ENCODE measurements around the gene DCAF15.

Gene DCAF15

DNA sequence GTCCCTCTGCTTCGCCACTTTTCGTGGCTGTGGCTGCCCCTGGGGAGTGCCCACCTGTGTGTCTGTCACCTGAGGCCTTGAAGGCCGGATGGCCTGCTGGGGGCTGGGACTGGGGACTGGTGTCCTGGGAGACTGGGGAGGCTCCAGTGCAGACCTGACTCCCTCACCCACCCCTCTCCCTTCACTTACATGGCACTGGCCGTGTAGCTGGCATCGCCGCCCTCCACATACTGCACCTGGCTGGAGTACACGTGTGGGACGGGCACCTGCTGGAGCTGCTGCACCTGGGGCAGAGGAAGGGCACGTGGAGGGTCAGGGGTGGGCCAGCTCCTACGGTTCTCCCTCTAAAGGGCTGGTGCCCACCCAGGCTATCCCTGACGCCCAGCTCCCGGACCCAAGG, 25.5 kb downstream of the DCAF15 start:
- H3K27ac Mint-ChIP-seq: no peak overlapping the region
- DNase-seq: no peak
- H3K27me3 Mint-ChIP-seq (ENCODE audit: low read depth, poor library complexity): no peaks in the 10 kb centered on the region
- peak overlapping the region; percentile 60 for H3K4me3 Mint-ChIP-seq
- H3K4me1 Mint-ChIP-seq: peaks cover 37% of the 10 kb centered on the region
- H3K36me3 Mint-ChIP-seq (ENCODE audit: low read depth): peaks cover 26% of the 10 kb centered on the region
- TF ChIP-seq, protein P1, sequence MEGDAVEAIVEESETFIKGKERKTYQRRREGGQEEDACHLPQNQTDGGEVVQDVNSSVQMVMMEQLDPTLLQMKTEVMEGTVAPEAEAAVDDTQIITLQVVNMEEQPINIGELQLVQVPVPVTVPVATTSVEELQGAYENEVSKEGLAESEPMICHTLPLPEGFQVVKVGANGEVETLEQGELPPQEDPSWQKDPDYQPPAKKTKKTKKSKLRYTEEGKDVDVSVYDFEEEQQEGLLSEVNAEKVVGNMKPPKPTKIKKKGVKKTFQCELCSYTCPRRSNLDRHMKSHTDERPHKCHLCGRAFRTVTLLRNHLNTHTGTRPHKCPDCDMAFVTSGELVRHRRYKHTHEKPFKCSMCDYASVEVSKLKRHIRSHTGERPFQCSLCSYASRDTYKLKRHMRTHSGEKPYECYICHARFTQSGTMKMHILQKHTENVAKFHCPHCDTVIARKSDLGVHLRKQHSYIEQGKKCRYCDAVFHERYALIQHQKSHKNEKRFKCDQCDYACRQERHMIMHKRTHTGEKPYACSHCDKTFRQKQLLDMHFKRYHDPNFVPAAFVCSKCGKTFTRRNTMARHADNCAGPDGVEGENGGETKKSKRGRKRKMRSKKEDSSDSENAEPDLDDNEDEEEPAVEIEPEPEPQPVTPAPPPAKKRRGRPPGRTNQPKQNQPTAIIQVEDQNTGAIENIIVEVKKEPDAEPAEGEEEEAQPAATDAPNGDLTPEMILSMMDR (IDR thresholded peaks at IDR 0.05): no peak
- H3K9me3 Mint-ChIP-seq: no peaks in the 10 kb centered on the region

DNA sequence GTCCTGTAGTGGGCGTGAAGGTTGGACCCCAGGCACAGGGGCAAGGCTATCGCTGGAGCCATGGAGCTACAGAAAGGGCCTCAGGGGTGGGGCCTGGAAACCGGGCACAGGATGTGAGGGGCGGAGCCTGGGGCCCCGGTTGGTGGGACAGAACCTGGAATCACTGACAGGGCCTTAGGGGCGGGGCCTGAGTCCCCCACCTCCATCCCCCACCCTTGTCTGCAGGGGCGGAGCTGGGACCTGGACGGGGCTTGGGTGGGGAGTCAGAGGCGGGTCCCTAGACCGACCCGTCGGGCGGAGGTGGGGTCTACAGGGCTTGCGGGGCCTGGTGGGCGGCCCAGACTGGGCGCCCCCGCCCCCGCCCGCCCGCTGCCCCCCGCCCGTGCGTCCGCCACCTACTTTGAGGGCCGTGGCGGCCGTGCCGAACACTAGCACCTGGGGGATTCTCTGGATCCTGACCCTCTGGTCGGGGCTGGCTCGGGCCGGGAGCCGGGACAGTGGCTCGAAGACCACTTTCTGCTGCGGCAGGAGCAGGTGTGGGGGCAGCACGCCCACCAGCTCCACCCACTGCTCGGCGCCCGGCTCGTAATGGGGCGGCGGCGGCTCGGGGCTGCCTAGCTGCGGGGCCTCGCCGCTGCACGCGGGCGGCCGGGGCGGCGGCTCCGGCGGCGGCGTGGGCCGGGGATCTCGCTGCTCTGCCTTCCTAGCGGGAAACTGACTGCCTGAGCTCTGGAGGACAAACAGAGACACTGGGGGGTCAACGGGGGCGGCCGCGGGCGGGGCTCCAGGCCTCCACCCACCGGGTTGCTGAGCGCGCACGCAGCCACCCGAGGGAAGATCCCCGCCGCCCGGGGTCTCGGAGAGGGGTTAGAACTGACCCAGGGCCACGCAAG, 26.3 kb downstream of the DCAF15 start:
- Mint-ChIP-seq H3K4me3 (peak overlapping the region; percentile 60), H3K27me3 (ENCODE audit: low read depth, poor library complexity) (no peaks in the 10 kb centered on the region), H3K4me1 (peaks cover 37% of the 10 kb centered on the region), H3K36me3 (ENCODE audit: low read depth) (peaks cover 26% of the 10 kb centered on the region), H3K27ac (no peak overlapping the region), H3K9me3 (no peaks in the 10 kb centered on the region)
- peak; percentile 92 for DNase-seq
- TF ChIP-seq, protein P1 (IDR thresholded peaks at IDR 0.05): no peak

DNA sequence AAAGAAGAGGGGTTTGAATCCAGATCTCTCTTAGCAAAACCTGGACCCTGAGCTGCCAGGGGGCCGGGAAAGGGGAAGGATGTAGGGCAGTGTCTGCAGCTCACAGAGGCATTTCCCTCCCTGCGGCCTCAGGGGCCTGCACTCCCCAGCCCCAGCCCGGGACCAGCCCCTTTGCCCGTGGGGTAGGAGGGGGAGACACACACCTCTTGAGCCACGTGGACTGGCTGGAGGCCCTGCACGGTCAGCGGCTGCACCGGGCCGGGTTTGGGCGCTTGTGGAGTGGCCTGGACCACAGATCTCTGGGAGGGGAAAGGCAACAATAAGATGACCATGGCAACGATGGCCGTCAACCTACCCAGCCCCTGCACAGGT, 26.9 kb downstream of the DCAF15 start:
- DNase-seq: no peak
- peak overlapping the region; percentile 59 for H3K4me3 Mint-ChIP-seq

DNA sequence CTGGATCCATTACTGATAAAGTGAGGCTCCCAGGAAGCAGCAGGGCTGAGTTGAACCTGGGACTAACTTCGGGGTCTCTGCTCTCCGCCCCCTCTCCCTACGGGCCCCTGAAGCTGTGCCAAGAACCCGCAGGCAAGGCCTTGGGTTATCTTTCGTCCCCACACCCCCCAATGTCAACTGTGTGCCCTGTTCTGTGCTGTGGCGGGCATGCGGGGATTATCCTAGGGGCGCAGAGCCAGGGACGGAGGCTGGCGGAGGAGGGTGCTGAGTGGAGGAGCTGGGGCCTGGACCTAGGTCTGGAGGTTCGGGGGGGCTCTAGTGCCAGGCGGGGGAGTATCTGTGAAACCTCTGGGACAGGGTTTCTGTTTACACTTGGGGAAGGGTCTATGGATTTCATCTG, 27.4 kb downstream of the DCAF15 start:
- DNase-seq: no peak
- peaks cover 17% of the 10 kb centered on the region for H3K36me3 Mint-ChIP-seq (ENCODE audit: low read depth)
- no peaks in the 10 kb centered on the region for H3K27me3 Mint-ChIP-seq (ENCODE audit: low read depth, poor library complexity)
- H3K9me3 Mint-ChIP-seq: no peaks in the 10 kb centered on the region
- peaks cover 34% of the 10 kb centered on the region for H3K4me1 Mint-ChIP-seq
- peak overlapping the region; percentile 59 for H3K4me3 Mint-ChIP-seq
- H3K27ac Mint-ChIP-seq: no peak overlapping the region
- TF ChIP-seq, protein P1 (IDR thresholded peaks at IDR 0.05): no peak

More for the DNA sequence above, 26.9 kb downstream of the DCAF15 start:
- H3K4me1 Mint-ChIP-seq: peaks cover 33% of the 10 kb centered on the region
- no peaks in the 10 kb centered on the region for H3K9me3 Mint-ChIP-seq
- no peaks in the 10 kb centered on the region for H3K27me3 Mint-ChIP-seq (ENCODE audit: low read depth, poor library complexity)
- H3K27ac Mint-ChIP-seq: no peak overlapping the region
- peaks cover 21% of the 10 kb centered on the region for H3K36me3 Mint-ChIP-seq (ENCODE audit: low read depth)
- TF ChIP-seq, protein P1 (IDR thresholded peaks at IDR 0.05): no peak

DNA sequence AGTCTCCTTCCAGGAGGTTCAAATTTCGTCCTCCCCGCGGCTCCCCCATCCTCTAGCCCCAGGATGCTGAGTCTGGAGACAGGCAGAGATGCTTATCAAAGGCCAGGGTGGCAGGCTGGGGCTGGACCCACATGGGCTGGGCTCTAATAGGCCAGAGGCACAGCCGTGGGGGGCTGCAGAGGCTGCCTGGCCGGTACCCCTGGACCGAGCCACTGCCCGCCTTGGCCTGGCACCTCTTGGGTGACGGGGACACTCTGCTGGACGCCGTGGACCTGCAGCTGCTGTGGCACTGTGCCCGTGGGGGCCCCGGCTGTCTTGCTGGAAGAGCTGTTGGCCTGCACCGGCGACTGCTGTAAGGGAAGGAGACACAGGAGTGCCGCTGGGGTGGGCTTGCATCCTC, 28.0 kb downstream of the DCAF15 start:
- Mint-ChIP-seq H3K27ac (no peak overlapping the region), H3K9me3 (no peaks in the 10 kb centered on the region), H3K4me3 (no peak overlapping the region), H3K27me3 (ENCODE audit: low read depth, poor library complexity) (no peaks in the 10 kb centered on the region), H3K4me1 (peaks cover 37% of the 10 kb centered on the region), H3K36me3 (ENCODE audit: low read depth) (peaks cover 14% of the 10 kb centered on the region)
- TF ChIP-seq, protein P1 (IDR thresholded peaks at IDR 0.05): no peak
- no peak for DNase-seq

DNA sequence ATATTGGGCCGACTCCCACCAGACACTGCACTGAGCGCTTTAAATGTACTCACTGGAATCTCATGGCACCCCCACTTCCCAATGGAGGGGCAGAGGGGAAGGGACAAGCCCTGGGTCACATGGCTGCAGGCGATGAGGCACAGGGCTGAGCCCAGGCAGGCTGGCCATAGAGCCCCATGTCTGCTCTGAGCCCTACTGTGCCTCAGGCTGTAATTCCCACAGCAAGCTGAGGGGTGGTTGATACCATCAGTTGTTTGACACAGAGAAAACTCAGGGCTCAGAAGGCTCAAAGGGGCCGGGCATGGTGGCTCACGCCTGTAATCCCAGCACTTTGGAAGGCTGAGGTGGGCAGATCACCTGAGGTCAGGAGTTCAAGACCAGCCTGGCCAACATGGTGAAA, 28.7 kb downstream of the DCAF15 start:
- Mint-ChIP-seq H3K36me3 (ENCODE audit: low read depth) (peaks cover 7% of the 10 kb centered on the region), H3K9me3 (no peaks in the 10 kb centered on the region), H3K27me3 (ENCODE audit: low read depth, poor library complexity) (no peaks in the 10 kb centered on the region), H3K4me1 (peaks cover 37% of the 10 kb centered on the region), H3K27ac (no peak overlapping the region), H3K4me3 (no peak overlapping the region)
- TF ChIP-seq, protein P1 (IDR thresholded peaks at IDR 0.05): no peak
- no peak for DNase-seq

All from nephron progenitor cell (in vitro differentiated cells).